AG09309 (cell line): ENCODE data around the gene POLR1G.

ENCODE experiments used
- DNase-seq: peaks from one replicate; pipeline ENCODE4 v3.0.0-alpha.2; 2010; ENCODE audit warnings: low read depth
- H3K4me3 ChIP-seq: 2 replicates; pipeline ENCODE4 v1.5.1; 2011; ENCODE audit warnings: mild to moderate bottlenecking, low read depth, low read length, moderate library complexity; ENCODE audit not compliant: control insufficient read depth
- TF ChIP-seq, protein P1 (sequence below): IDR thresholded peaks from 2 replicates; pipeline ENCODE4 v1.5.1; 2011; ENCODE audit warnings: mild to moderate bottlenecking, low read depth, low read length, inconsistent platforms; ENCODE audit not compliant: insufficient read depth, control insufficient read depth; ENCODE audit errors: missing control alignments

POLR1G gene

GRCh38 chr19:45457776-45458175, 51.3 kb downstream of the POLR1G start:
- TF ChIP-seq, protein P1, sequence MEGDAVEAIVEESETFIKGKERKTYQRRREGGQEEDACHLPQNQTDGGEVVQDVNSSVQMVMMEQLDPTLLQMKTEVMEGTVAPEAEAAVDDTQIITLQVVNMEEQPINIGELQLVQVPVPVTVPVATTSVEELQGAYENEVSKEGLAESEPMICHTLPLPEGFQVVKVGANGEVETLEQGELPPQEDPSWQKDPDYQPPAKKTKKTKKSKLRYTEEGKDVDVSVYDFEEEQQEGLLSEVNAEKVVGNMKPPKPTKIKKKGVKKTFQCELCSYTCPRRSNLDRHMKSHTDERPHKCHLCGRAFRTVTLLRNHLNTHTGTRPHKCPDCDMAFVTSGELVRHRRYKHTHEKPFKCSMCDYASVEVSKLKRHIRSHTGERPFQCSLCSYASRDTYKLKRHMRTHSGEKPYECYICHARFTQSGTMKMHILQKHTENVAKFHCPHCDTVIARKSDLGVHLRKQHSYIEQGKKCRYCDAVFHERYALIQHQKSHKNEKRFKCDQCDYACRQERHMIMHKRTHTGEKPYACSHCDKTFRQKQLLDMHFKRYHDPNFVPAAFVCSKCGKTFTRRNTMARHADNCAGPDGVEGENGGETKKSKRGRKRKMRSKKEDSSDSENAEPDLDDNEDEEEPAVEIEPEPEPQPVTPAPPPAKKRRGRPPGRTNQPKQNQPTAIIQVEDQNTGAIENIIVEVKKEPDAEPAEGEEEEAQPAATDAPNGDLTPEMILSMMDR: no peak
- DNase-seq: no peak
- no peak overlapping the region for H3K4me3 ChIP-seq
